ENCODE data around the gene DAPK3.
"Not testable (repeated sequence)": the region's sequence is repeated elsewhere in the genome, so short reads cannot be mapped to it uniquely, and the experiment has no call there.

Gene DAPK3

DNA sequence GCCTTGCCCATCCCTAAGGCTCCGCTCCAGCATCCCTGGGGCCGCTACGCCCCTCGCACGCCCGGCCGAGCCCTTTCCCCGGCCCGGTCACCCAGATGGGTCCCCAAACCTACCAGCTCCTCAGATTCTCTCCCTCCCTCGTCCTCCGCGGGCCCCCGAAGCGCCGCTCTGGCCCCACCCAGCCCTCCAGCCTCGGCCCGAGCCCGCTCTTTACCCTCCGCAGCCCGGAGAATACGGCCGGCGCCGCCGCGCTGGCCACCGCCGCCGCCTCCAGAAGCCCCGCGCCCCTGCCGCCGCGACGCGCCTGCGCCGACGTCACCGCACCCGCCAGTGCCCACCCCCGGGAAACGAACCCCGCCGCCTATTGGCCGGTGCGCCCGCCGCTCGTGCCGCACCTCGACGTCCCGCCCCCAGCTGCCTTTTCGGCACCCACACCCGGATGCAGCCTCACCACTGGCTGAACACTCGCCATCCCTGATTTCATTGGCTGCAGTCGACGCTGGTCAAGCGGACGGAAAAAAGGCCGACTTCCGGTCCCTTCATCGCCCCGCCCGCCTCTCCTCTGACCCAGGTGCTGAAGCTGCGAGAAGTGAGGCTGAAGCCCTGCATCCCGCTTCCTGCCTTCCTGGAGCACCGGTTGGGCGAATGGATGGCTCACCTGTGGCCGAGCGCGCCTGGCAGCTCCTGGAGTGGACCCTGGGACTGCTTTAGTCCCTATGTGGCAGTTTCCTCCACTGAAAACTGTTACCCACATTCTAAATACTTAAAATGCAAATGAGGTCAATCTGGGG, at the start of gene DAPK3:
Gene DAPK3, minus strand, starts transcription at position 292 of the 791 bp plus-strand sequence. CDS start 1,364 bp downstream, outside the sequence.
- FAIRE-seq = peak; percentile 57

DNA sequence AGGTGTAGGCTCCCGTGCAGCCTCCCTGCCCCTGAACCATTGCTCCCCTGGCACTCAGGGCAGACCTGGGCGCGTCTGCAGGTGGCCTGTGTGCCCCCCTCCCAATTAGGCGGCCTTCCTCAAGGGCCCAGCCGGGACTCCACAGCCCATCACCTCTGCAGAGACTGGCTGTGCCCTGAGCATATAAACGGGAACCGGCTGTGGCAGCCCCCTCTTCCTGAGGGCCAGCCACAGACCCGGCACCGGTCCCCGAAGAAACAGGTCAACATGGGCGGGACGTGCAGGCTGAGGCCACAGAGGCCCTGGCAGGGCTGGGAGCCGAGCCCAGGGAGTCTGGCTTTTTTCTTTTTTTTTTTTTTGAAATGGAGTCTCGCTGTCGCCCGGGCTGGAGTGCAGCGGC, 48.7 kb upstream of the DAPK3 start:
- FAIRE-seq = no peak

DNA sequence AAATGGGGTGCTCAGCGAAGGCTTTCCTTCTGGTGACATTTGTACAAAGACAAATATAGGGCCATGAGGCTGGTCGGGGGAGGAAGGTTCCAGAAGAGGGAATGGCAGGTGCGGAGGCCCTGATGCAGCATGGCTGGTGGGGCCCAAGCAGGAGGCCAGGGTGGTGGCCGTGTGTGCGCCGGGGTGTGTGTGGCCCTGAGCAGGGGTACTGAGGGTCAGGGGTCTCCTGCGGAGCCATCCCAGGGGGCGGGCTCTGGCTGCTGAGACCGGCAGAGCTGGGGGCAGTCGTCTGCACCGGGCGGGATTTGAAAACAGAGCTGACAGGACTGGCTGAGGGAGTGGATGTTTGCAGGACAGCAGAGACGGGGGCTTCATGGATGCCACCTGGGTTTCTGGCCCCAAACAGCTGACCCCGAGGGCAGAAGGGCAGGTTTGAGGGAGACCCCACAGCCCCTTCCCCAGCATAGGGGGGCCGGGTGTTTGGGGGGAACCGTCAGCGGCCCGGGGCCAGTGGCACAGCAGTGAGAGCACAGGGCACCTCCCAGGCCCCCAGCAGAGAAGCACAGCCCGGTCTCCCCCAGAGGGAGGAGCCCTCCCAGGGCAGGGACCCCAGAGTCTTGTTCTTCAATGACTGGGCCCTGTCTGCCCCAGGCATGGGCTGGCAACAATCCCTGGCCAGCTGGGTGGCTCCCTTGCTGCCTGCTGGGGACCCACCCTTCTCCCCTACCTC, 48.0 kb upstream of the DAPK3 start:
- FAIRE-seq = no peak

DNA sequence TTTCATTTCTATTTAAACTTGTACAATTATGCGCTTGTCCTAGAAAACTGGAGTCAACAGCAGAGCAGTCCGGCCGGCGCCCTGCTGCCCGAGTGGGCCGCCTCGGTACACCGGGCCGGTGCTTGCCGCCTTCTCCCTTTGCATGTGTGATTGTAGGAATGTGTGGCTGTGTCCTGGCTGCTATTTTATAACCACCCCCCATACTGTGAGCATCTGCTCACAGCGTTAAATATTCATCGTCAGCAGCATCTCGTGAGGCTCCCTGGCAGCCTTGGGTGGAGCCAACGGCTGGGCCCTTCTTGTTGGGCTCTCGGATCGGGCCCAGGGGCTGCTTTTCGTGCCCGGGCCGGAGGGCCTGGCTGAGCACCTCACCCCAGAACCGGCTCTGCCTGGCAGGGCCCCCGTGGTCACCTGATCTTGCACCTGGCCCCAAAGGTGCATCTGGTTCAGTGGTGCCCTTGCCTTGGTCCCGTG, 47.3 kb upstream of the DAPK3 start:
- no peak for FAIRE-seq

DNA sequence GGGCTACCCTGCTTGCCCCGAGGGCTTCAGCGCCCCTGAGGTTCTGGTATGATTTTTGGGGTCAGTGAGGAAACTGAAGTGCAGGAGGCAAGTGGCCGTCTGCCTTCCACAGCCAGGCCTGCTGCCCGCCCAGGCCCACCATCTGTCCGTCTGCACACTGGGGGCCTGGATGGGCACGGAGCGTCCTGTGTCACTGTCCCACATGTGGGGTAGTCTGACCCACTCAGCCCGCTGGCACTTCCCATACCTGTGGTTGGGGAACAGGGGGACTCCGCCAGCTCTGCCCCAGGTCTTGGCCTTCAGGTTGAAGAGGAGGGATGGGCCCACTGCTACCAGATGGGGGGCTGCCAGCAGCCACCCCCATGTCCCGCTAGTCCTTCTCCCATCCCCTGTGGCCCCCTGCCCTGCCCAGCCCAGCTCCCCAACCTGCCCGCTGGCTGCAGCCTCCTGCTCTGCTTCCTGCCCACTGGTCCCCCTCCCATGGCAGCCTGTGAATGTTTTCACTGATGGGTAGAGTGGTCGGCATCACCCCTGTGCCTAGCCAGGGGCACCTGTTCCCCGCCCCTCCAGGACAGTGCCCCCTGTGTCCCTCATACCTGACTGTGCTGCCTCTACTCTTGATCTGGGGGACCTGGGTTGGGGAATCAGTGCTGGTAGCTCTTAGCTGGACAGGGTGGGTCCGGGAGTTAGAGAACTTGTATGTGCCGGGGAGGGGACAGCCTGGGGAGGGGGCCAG, 46.2 kb upstream of the DAPK3 start:
- no peak for FAIRE-seq

DNA sequence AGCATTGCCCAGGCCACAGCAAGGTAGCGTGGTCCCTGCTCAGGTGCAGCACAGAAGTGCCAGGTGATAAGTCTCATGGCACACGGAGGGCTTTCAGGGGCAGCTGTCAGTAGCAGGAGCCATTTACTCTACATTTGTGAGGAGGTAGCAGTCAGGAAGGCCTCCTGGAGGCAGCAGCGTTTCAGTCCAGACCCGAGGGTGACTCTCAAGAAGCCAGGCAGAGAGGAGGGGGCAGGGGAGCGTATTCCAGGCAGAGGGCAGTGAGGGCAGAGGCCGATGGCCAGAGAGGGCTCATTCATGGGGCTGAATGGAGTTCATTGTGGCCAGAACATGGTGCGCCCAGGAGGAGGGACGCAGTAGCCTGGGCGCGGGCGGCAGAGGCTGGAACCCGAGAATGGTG, 45.6 kb upstream of the DAPK3 start:
- FAIRE-seq = no peak

DNA sequence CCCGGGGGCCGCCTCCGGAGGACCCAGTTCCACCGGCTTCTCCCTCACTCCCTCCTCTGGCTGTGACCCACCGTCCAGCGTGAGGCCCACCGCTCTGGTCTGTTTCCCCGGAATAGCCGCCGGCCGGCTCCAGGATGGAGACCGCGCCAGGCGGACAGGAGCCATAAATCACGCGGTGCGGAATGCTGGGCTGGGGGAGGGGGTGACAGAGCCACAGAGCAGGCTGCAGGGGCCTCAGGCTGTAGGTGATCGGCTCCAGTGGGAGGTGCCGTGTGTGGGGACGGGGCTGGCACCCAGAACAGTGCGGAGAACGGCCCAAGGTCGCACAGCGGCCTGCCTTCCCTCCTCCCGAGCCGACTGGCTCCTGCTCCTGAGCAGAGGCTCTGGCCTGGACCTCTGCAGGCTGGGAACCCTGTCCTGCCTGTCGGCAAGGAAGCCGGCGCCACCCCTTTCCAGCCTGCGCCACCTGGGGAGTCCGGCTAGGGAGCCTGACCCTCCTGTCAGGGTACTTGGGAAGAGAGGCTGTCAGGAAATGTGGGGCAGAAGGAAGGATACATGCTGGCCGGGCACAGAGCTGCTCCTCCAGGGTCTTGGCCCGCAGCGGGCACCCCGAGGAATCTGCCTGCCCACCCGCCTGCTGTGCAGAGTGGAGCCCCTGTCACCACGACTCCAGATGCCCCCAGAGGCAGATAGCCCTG, 45.0 kb upstream of the DAPK3 start:
- FAIRE-seq = no peak

DNA sequence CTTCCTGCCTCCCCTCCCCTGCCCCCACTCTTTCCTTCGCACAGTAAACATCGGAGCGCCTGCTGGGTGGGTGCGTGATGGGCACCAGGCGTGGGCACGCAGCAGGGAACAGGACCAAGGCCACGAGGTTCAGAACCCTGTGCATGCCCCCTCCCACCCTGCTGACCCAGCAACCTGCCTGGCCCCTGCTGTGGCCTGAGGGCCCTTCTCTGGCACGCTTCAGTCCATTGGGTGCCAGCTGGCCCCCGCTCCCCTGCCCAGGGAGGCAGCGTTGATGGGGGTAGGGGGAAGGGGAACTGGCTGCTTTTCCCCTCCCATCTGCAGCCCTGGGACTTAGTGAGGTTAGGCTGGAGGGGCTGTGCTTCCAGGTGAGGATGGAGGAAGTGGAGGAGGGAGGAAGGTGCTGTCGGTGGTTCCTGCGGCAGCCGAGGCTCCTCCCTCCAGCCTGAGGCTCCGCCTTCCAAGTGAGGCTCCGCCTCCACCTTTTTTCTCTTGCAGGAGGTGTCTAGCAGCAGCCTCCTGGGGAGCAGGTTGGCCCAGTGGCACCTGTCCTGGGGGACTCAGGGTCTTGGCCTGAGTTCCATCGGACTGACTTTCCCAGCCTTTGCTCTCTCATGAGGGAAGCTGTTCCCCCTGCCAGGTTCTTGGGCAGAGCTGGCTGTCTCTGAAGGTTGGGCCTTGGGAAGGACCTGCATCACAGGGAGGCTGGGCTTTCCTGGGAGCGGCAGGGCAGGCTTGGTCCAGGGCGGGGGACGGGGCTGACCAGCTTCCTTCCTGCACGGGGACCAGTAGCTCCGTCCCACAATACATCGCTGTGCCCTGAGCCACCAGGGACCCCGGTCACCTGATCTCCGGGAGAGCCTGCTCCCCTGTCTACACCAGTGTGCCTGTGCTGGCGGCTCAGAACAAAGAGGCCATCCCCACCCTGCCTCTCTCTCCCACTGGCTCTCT, 43.9 kb upstream of the DAPK3 start:
- FAIRE-seq = no peak

DNA sequence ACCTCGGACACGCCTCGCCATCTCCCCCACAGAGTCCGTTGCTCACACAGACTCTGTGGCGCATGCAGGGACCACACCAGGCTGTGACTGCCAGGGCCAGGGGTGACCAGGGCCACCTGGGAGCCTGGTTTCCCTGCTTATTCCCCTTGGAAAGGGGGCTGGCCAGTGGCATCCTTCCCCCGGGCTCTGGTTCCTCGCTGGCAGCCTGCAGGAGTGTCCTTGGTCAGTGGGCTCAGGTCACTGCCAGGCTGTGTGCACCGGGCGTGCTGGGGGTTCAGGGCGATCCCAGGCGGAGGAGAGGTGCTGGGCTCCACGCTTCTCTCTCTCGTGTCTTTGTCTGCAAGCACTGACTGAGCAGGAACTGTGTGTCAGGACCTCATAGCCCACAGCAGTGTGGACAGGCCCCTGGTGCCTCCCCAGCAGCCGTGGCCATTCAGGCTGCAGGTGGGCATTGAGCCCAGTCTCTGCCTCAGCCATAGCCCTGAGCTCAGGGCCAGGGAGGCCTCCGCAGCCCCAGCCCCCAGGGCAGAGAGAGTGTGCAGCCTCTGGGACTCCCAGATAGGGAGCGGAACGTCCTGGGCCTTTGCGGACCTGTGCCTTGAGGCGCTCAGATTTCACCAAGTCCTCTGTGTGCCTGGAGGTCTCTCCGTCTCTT, 43.1 kb upstream of the DAPK3 start:
- FAIRE-seq = no peak

DNA sequence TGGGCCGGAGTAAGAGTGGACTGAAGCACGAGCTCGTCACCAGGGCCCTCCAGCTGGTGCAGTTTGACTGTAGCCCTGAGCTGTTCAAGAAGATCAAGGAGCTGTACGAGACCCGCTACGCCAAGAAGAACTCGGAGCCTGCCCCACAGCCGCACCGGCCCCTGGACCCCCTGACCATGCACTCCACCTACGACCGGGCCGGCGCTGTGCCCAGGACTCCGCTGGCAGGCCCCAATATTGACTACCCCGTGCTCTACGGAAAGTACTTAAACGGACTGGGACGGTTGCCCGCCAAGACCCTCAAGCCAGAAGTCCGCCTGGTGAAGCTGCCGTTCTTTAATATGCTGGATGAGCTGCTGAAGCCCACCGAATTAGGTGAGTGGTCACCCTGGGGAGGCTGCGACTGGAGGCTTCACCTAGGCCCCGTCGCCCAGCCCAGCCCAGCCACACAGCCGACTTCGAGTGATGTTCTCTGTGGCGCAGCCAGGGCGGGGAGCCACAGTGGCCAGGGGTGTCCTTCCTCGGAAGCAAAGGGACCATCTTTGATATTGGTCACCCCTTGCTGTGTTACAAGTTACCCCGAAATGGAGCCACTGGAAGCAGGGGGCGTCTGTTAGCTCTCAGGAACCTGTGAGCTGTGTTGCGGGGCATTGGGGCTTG, 42.2 kb upstream of the DAPK3 start:
- FAIRE-seq = no peak

DNA sequence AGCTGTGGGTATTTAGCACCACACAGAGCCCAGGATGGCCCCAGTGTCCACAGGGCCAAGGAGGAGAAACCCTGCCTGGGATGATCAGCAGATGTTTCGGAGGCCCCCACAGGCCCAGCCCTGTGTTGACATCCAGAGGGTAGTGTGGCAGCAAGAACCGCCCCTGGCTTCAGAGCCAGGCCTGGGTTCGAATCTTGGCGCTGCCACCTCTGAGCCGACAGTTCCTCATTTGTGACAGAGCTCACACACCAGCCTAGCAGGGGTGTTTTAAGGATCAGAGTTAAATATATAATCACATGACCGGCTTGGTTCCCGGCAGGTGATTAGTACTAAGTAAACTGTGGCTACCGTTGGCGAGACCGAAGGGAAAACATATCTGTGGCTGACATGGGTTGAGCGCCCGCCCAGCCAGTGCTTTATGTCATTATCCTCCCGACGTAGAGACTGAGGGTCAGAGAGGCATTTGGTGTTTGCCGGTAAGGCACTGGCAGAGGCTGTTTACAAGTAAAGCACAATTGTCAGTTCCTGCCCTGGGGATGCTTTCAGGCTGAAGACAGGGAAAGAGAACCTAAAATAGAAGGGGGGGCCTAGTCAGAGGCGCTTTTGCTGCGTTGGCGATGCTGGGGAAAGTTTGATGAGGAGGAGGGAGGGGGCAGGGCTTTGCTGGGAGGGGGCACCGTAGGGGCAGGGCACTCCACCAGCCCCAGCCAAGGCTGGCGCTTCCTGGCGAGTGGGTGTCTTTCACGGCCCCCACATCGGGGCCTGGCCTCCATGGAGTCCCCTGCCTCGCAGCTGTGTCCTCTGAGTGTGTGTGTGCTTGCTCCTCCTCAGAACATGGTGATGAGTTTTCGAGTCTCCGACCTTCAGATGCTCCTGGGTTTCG, 41.4 kb upstream of the DAPK3 start:
- FAIRE-seq = no peak

DNA sequence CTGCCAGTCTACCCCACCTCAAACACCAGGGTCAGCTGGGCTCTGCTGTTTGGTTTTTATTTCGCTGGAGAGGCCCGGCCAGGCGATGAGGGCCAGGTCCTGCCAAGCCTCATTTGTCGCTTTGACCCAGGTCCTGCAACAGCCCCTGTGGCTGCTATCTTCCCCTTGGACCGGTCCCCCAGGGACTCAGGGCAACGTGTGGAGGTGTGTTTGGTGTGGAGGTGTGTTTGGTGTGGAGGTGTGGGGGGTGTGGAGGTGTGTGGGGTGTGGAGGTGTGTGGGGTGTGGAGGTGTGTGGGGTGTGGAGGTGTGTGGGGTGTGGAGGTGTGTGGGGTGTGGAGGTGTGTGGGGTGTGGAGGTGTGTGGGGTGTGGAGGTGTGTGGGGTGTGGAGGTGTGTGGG, 40.5 kb upstream of the DAPK3 start:
- FAIRE-seq = not testable (repeated sequence)

DNA sequence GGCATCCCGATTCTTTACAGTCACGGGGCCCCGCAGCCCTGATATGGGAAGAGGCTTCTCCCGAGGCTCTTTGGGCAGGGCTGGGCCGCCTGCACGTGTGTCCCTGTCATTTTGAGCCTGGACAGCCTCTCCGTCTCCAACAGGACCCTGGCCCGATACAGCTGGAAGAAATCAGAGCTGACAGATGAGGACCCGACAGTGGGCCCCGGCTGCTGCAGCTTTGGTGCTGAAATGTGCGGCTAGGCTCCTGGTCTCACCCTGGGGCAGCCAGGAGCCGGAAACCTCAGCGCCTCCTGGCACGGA, 39.9 kb upstream of the DAPK3 start:
- FAIRE-seq = no peak

DNA sequence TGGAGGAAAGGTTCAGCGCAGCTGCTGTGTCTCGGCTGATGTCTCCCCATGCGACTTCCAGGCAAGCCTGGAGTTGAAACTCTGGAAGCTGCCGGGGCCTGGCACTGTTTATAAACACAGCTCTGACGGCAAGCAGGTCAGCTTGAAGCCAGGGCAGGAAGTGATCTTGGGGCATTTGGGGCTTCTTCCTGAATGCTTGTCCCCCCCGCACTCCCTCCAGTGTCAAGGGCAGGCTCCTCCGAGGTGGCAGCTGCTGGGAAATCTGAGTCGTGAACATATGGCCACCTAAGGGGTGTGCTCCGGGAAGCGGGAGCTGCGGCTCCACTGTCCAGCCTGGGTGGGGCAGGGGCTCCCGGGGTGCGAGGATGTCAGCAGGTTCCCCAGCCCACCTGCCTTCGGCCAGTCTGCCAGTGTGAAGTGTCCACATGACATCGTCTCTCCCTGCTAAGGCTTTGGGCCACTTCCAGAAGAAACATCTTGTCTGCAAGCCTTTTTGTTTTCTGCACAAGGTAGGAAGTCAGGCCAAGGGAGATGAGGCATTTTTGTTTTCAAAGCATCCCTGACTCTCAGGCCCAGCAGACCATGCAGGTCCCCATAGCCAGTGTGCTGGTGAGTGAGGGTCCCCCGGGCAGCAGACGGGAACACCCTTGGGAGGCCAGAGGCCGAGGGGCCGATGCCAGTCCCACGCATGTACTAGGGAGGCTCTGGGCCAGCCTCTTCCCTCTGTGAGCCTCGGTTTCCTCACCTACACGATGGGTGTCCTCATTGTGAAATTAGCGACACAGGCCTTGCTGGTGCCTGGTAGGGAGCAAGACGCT, 39.3 kb upstream of the DAPK3 start:
- no peak for FAIRE-seq

DNA sequence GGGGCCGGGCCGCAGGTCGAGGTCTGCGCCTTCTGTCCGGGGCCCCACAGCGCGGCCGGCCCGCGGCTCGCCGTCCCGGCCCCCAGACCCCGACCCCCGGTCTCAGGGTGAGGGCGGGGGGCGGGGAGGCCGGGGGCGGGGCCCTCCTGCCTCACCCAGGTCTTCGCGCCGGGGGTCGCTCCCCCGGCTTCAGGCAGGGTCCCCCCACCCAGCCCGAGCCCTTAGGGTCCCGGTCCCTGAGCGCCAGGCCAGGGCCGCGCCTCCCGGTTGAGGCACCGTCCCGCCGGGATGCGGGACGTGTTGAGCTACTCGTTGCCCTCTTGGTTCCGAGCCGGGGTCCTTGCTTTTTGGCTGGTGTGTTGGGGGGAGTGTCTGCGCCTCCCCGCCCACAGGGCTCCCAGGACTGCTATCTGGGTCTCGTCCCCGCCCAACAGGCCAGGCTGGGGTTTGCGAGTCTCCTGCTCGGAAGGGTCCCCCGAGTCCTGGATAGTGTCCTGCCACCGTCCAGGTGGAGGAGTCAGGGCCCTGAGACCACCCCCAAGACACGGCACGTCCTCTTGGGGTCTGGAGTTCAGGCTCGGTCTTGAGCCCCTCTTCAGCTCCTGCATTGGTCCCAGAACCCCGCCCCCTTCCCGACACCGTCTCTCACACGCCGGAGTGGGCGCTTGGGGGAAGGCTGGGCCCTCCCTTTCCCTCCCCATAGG, 37.1 kb upstream of the DAPK3 start:
- no peak for FAIRE-seq

DNA sequence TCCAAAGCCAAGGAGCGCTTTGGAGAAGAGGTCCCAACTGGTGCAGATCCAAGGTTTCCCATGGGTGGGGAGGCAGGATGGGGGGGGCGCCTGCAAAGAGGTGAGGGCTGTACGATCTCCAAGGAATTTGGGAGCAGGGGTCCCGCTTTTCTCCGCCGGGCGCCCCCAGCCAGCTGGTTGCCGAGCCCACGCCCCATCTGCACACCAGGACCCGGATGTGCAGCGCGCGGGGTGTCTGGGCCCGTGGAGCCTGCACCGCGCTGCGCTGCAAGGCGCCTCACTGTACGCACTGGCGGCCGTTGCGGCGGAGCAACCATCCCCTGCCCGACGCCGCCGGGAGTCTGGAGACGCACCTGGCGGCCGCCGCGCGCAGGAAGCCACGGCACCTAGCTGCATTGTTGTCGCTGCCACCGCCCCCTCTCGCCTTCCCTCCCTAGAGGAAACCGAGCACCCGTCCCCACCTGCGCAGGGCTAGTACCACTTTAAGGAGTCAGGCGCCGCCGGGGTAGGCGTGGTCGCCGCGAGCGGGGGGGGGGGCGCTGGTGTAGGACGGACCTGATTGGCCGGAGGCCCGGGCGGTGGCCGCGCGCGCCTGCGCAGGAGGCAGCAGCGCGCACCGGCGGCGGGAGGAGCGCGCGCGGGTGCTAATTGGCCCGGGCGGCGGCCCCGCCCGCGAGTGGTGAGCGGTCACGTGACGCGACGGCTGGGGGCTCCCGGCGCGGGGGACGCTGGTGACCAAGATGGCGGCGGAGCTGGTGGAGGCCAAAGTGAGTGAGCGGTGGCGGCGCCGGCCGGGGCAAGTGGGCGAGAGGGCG, 36.3 kb upstream of the DAPK3 start, which contains the start of gene PIAS4:
Gene PIAS4, plus strand, starts transcription at position 716 of the 815 bp plus-strand sequence. Its CDS starts 25 bp downstream, at position 741.
- no peak for FAIRE-seq

DNA sequence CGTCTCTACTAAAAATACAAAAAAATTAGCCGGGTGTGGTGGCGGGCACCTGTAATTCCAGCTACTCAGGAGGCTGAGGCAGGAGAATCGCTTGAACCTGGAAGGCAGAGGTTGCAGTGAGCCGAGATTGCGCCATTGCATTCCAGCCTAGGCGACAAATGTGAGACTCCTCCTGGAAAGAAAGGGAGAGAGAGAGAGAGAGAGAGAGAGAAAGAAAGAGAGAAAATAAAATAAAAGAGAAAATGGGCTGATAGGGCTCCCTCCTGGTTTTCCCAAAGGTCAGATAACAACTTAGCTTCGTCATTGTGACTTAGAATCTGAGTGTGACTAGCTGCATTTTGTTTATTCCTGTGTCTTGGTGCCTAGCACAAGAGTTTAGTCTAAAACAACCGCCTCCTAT, 34.5 kb upstream of the DAPK3 start:
- FAIRE-seq = not testable (repeated sequence)

All from endometrium (tissue), 2 donors.